HEK293 (cell line): ENCODE results near the gene CAT.

ENCODE experiments used
- CTCF ChIA-PET: fragments of 350-600 bp; formaldehyde crosslinking; extraction: SDS; loops from one replicate; lab custom pipeline; 2021; ENCODE audit warnings: antibody characterized with exemption; lab: Yijun Ruan, JAX
- POLR2A ChIA-PET: fragments of 300-600 bp; formaldehyde crosslinking; extraction: SDS; loops from one replicate; lab custom pipeline; 2020; ENCODE audit warnings: antibody characterized with exemption, inconsistent platforms; lab: Yijun Ruan, JAX
- H3K27ac ChIP-seq: fragments of 200-500 bp; sonication (Bioruptor generic); 2 replicates; pipeline ENCODE4 v1.5.1; 2014; ENCODE audit warnings: low read depth, low read length, control low read depth, inconsistent platforms; ENCODE audit errors: extremely low read depth
- H3K36me3 ChIP-seq, 2 experiments: fragments of 200-500 bp in 1 of 2; sonication (Bioruptor generic) in 1 of 2; 1 replicate in 1 of 2; 2 replicates in 1 of 2; pipeline ENCODE4 v1.5.1; 2014 to 2017; ENCODE audit warnings: inconsistent platforms in 2 of 2, low read length in 2 of 2; ENCODE audit not compliant: control insufficient read depth in 2 of 2, insufficient read depth in 1 of 2
- H3K4me1 ChIP-seq: fragments of 200-500 bp; sonication (Bioruptor generic); 2 replicates; pipeline ENCODE4 v1.5.1; 2014; ENCODE audit warnings: mild to moderate bottlenecking, low read length, inconsistent platforms; ENCODE audit not compliant: control insufficient read depth, insufficient read depth
- H3K4me3 ChIP-seq: 2 replicates; pipeline ENCODE4 v1.5.1; 2011; ENCODE audit warnings: low read depth, mild to moderate bottlenecking, control low read depth, low read length, moderate library complexity
- H3K9me3 ChIP-seq: fragments of 200-500 bp; sonication (Bioruptor generic); 2 replicates; pipeline ENCODE4 v1.5.1; 2014; ENCODE audit warnings: low read depth, low read length, inconsistent platforms; ENCODE audit not compliant: control insufficient read depth, insufficient read depth
- ZNF416 ChIP-seq: fragments of 450-650 bp; formaldehyde crosslinking; IDR thresholded peaks from 2 replicates; pipeline ENCODE4 v1.5.1; 2016; ENCODE audit warnings: missing biosample characterization, missing genetic modification characterization
- ZNF423 ChIP-seq: fragments of 450-650 bp; formaldehyde crosslinking; IDR thresholded peaks from 2 replicates; pipeline ENCODE4 v1.5.1; 2016; ENCODE audit warnings: missing biosample characterization, missing genetic modification characterization
- ZNF600 ChIP-seq: fragments of 450-650 bp; formaldehyde crosslinking; IDR thresholded peaks from 2 replicates; pipeline ENCODE4 v1.5.1; 2016; ENCODE audit warnings: missing biosample characterization, missing genetic modification characterization
- ZNF658 ChIP-seq: fragments of 450-650 bp; formaldehyde crosslinking; IDR thresholded peaks from 2 replicates; pipeline ENCODE4; 2016; ENCODE audit warnings: missing biosample characterization, missing genetic modification characterization
- ZNF660 ChIP-seq: fragments of 450-650 bp; IDR thresholded peaks from 2 replicates; pipeline ENCODE4 v1.5.1; 2018; ENCODE audit warnings: missing biosample characterization, mild to moderate bottlenecking, missing genetic modification characterization
- ZNF677 ChIP-seq: fragments of 450-650 bp; IDR thresholded peaks from 2 replicates; pipeline ENCODE4 v1.5.0; 2018; ENCODE audit warnings: missing biosample characterization, mild to moderate bottlenecking, missing genetic modification characterization, moderate library complexity
- ZNF785 ChIP-seq: fragments of 450-650 bp; formaldehyde crosslinking; IDR thresholded peaks from 2 replicates; pipeline ENCODE4 v1.5.1; 2016; ENCODE audit warnings: missing biosample characterization, missing genetic modification characterization
- ZSCAN23 ChIP-seq: fragments of 450-650 bp; formaldehyde crosslinking; IDR thresholded peaks from 2 replicates; pipeline ENCODE4 v1.5.1; 2016; ENCODE audit warnings: missing biosample characterization, missing genetic modification characterization
- ZXDB ChIP-seq: fragments of 450-650 bp; formaldehyde crosslinking; IDR thresholded peaks from 2 replicates; pipeline ENCODE4 v1.5.1; 2016; ENCODE audit warnings: missing biosample characterization, missing genetic modification characterization
- TF ChIP-seq, protein P1 (sequence below): fragments of 450-650 bp; formaldehyde crosslinking; IDR thresholded peaks from 2 replicates; pipeline ENCODE4 v1.5.1; 2017; ENCODE audit warnings: missing biosample characterization, missing genetic modification characterization
- TF ChIP-seq, protein P2 (sequence below): fragments of 450-650 bp; formaldehyde crosslinking; IDR thresholded peaks from 2 replicates; pipeline ENCODE4 v1.5.1; 2017; ENCODE audit warnings: missing biosample characterization, missing genetic modification characterization
- TF ChIP-seq, protein P3 (sequence below): fragments of 450-650 bp; formaldehyde crosslinking; IDR thresholded peaks from 2 replicates; pipeline ENCODE4 v1.5.1; 2017; ENCODE audit warnings: missing biosample characterization, missing genetic modification characterization
- TF ChIP-seq, protein P4 (sequence below): fragments of 450-650 bp; formaldehyde crosslinking; IDR thresholded peaks from 2 replicates; pipeline ENCODE4 v1.5.1; 2016; ENCODE audit warnings: missing biosample characterization, missing genetic modification characterization
- TF ChIP-seq, protein P5 (sequence below): fragments of 450-650 bp; formaldehyde crosslinking; IDR thresholded peaks from 2 replicates; pipeline ENCODE4 v1.5.1; 2016; ENCODE audit warnings: missing biosample characterization, missing genetic modification characterization

CAT gene

DNA sequence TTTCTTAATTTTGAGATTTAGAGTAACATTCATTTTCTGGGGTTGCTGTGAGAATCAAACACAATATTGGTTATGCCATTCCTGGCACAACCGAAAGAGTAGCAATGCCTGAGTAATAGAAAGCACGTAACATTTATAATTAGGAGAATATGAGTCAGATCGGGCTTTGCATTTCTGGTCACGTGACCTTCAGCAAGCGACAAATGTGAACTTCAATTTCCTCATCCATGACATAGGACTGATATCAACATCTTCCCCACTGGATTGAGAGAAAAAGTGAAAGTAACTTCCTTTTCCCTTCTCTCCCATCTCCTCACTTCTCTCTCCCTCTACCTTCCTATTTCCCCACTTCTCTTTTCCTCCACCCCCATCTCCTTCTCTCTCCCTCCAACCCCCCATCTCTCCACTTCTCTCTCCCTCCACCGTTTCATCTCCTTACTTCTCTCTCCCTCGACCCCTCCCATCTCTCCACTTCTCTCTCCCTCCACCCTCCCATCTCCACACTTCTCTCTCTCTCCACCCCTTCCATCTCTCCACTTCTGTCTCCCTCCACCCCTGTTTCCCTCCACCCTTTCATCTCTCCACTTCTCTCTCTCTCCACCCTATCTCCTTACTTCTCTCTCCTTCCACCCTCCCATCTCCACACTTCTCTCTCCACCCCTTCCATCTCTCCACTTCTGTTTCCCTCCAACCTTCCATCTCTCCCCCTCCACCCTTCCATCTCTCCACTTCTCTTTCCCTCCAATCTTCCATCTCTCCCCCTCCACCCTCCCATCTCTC, 33.5 kb upstream of the CAT start (continued):
- TF ChIP-seq, protein P1, sequence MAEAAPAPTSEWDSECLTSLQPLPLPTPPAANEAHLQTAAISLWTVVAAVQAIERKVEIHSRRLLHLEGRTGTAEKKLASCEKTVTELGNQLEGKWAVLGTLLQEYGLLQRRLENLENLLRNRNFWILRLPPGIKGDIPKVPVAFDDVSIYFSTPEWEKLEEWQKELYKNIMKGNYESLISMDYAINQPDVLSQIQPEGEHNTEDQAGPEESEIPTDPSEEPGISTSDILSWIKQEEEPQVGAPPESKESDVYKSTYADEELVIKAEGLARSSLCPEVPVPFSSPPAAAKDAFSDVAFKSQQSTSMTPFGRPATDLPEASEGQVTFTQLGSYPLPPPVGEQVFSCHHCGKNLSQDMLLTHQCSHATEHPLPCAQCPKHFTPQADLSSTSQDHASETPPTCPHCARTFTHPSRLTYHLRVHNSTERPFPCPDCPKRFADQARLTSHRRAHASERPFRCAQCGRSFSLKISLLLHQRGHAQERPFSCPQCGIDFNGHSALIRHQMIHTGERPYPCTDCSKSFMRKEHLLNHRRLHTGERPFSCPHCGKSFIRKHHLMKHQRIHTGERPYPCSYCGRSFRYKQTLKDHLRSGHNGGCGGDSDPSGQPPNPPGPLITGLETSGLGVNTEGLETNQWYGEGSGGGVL, result peak; percentile 78
- TF ChIP-seq, protein P2, sequence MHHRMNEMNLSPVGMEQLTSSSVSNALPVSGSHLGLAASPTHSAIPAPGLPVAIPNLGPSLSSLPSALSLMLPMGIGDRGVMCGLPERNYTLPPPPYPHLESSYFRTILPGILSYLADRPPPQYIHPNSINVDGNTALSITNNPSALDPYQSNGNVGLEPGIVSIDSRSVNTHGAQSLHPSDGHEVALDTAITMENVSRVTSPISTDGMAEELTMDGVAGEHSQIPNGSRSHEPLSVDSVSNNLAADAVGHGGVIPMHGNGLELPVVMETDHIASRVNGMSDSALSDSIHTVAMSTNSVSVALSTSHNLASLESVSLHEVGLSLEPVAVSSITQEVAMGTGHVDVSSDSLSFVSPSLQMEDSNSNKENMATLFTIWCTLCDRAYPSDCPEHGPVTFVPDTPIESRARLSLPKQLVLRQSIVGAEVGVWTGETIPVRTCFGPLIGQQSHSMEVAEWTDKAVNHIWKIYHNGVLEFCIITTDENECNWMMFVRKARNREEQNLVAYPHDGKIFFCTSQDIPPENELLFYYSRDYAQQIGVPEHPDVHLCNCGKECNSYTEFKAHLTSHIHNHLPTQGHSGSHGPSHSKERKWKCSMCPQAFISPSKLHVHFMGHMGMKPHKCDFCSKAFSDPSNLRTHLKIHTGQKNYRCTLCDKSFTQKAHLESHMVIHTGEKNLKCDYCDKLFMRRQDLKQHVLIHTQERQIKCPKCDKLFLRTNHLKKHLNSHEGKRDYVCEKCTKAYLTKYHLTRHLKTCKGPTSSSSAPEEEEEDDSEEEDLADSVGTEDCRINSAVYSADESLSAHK, result no peak
- TF ChIP-seq ZNF423 (tag by site-specific recombination), result no peak
- TF ChIP-seq, protein P3, sequence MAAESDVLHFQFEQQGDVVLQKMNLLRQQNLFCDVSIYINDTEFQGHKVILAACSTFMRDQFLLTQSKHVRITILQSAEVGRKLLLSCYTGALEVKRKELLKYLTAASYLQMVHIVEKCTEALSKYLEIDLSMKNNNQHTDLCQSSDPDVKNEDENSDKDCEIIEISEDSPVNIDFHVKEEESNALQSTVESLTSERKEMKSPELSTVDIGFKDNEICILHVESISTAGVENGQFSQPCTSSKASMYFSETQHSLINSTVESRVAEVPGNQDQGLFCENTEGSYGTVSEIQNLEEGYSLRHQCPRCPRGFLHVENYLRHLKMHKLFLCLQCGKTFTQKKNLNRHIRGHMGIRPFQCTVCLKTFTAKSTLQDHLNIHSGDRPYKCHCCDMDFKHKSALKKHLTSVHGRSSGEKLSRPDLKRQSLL (tag by site-specific recombination), result no peak

DNA sequence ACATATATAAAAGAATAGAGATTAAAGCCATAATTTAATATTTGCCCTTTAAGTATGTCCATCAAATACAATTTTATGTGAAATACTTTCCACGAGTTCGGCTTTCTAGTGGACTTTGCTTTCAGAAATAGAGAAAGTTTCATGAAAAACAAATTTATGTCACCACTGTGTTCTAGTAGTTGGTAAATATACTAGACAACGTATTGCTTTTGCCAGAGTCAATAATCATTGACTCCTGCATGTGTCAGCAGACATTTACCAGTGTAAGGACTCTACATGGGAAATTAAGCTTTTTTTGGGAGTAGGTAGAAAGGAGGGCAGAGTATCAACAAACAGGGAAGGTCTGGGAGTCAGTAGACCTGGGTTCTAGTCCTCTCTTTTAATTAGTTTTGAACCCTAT, 32.3 kb upstream of the CAT start:
- Histone ChIP-seq H3K36me3 (no peaks in the 10 kb centered on the region), H3K4me1 (no peaks in the 10 kb centered on the region), H3K27ac (no peak overlapping the region), H3K9me3 (no peaks in the 10 kb centered on the region), H3K4me3 (no peak overlapping the region)
- CTCF ChIA-PET, result interaction anchor here (0.6 to 1.0 kb wide), 3 partner anchors 40 to 87 kb away, joined by 3 to 4 read pairs (median 3); no protein-coding TSS in a partner anchor
- POLR2A ChIA-PET, result no interaction called here
- TF ChIP-seq ZNF677 (tag by site-specific recombination) (no peak), ZNF600 (no peak), ZNF785 (tag by site-specific recombination) (no peak), ZSCAN23 (tag by site-specific recombination) (no peak), ZXDB (tag by site-specific recombination) (no peak)
- TF ChIP-seq, protein P2, result no peak

GRCh38 chr11:34407121-34407813, 31.5 kb upstream of the CAT start:
- ChIA-PET CTCF (interaction anchor here (0.8 to 1.0 kb wide), 4 partner anchors 10 to 483 kb away, joined by 3 read pairs; no protein-coding TSS in a partner anchor), POLR2A (no interaction called here)
- H3K4me1 ChIP-seq, result no peaks in the 10 kb centered on the region
- H3K9me3 ChIP-seq, result no peaks in the 10 kb centered on the region
- no peaks in the 10 kb centered on the region for H3K36me3 ChIP-seq
- H3K27ac ChIP-seq, result no peak overlapping the region
- H3K4me3 ChIP-seq, result no peak overlapping the region
- no peak for TF ChIP-seq ZNF416 (tag by site-specific recombination)
- TF ChIP-seq, protein P2, result no peak
- TF ChIP-seq, protein P4, sequence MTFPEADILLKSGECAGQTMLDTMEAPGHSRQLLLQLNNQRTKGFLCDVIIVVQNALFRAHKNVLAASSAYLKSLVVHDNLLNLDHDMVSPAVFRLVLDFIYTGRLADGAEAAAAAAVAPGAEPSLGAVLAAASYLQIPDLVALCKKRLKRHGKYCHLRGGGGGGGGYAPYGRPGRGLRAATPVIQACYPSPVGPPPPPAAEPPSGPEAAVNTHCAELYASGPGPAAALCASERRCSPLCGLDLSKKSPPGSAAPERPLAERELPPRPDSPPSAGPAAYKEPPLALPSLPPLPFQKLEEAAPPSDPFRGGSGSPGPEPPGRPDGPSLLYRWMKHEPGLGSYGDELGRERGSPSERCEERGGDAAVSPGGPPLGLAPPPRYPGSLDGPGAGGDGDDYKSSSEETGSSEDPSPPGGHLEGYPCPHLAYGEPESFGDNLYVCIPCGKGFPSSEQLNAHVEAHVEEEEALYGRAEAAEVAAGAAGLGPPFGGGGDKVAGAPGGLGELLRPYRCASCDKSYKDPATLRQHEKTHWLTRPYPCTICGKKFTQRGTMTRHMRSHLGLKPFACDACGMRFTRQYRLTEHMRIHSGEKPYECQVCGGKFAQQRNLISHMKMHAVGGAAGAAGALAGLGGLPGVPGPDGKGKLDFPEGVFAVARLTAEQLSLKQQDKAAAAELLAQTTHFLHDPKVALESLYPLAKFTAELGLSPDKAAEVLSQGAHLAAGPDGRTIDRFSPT (tag by site-specific recombination), result no peak
- TF ChIP-seq ZNF660 (tag by site-specific recombination), result no peak
- TF ChIP-seq, protein P5, sequence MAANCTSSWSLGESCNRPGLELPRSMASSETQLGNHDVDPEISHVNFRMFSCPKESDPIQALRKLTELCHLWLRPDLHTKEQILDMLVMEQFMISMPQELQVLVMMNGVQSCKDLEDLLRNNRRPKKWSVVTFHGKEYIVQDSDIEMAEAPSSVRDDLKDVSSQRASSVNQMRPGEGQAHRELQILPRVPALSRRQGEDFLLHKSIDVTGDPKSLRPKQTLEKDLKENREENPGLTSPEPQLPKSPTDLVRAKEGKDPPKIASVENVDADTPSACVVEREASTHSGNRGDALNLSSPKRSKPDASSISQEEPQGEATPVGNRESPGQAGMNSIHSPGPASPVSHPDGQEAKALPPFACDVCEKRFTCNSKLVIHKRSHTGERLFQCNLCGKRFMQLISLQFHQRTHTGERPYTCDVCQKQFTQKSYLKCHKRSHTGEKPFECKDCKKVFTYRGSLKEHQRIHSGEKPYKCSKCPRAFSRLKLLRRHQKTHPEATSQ, result no peak
- TF ChIP-seq ZNF658 (tag by site-specific recombination), result no peak
- no peak for TF ChIP-seq ZNF677 (tag by site-specific recombination)
